LHCN-M2 (cell line): ENCODE data around the gene SLC9C1. TPM values are rescaled to one million over a fixed set of nuclear protein-coding genes. Genes with fewer than 3 reads are reported as not detected.

Experiments used
- DNase-seq: peaks from one replicate; pipeline ENCODE4 v3.0.0-alpha.2; 2012; ENCODE audit warnings: low read depth
- total RNA-seq: library from RNA; depleted of rRNA; stranded (reverse); fragments of >200 nt; gene quantifications from 2 replicates; pipeline ENCODE4 v1.2.3, GENCODE V29; 2014

The SLC9C1 gene
- total RNA-seq, 1 experiment from 2014 or later: not detected

- DNase-seq: no peak
Measured at GRCh38 chr3:112307557-112307956, 13.5 kb upstream of the SLC9C1 start.

GRCh38 chr3:112306825-112307224, 12.8 kb upstream of the SLC9C1 start:
- no peak for DNase-seq

- DNase-seq: peak; percentile 36
Measured at GRCh38 chr3:112304611-112305010, 10.6 kb upstream of the SLC9C1 start.

GRCh38 chr3:112303764-112304325, 9.8 kb upstream of the SLC9C1 start:
- peak; percentile 71 for DNase-seq

- DNase-seq: no peak
Measured at GRCh38 chr3:112302881-112303763, 9.1 kb upstream of the SLC9C1 start.

GRCh38 chr3:112302150-112302830, 8.3 kb upstream of the SLC9C1 start:
- no peak for DNase-seq

- DNase-seq: no peak
Measured at GRCh38 chr3:112298781-112299180, 4.8 kb upstream of the SLC9C1 start.

GRCh38 chr3:112297714-112298113, 3.7 kb upstream of the SLC9C1 start:
- no peak for DNase-seq

GRCh38 chr3:112289011-112289410, 5.0 kb downstream of the SLC9C1 start:
- DNase-seq: no peak

- DNase-seq: no peak
Measured at GRCh38 chr3:112280266-112280665, 13.8 kb downstream of the SLC9C1 start.

- no peak for DNase-seq
Measured at GRCh38 chr3:112273536-112273935, 20.5 kb downstream of the SLC9C1 start.

GRCh38 chr3:112261742-112262141, 32.3 kb downstream of the SLC9C1 start:
- no peak for DNase-seq

GRCh38 chr3:112260563-112260962, 33.5 kb downstream of the SLC9C1 start:
- no peak for DNase-seq

GRCh38 chr3:112253301-112253971, 40.6 kb downstream of the SLC9C1 start:
- no peak for DNase-seq

- no peak for DNase-seq
Measured at GRCh38 chr3:112247900-112248299, 46.1 kb downstream of the SLC9C1 start.

GRCh38 chr3:112247350-112247749, 46.7 kb downstream of the SLC9C1 start:
- no peak for DNase-seq

- no peak for DNase-seq
Measured at GRCh38 chr3:112233083-112233482, 60.9 kb downstream of the SLC9C1 start.

GRCh38 chr3:112231727-112232126, 62.3 kb downstream of the SLC9C1 start:
- DNase-seq: no peak

GRCh38 chr3:112230033-112230432, 64.0 kb downstream of the SLC9C1 start:
- peak; percentile 2 for DNase-seq

GRCh38 chr3:112228786-112229185, 65.2 kb downstream of the SLC9C1 start:
- no peak for DNase-seq

- no peak for DNase-seq
Measured at GRCh38 chr3:112200317-112200666, 93.7 kb downstream of the SLC9C1 start.
